ENCODE results near the gene EIF4E1B. TPM values are rescaled to one million over a fixed set of nuclear protein-coding genes. Genes with fewer than 3 reads are reported as not detected.

EIF4E1B gene
- total and polyA plus RNA-seq, 12 donors: not detected

DNA sequence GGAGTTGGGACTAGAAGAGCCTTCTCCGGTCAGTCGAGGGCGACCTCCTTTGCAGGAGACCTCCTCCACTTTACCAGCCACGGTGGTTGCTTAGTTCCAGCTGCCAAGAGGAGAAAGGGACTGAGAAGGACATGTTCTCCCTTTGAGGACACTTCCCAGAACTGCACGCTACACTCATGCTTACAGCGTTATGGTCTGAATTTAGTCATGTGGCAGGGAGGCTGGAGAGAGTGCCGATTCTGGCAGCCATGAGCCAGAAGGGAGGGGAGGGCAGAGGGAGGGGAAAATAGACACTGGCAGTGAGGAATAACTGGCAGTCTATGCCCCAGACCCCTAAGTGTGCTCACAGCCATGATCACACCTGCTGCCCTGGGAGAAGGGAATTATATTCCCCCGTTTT is 64.6 kb downstream of the EIF4E1B start:
- Histone ChIP-seq H3K4me1 (peaks cover 0 to 18% (median 6%) of the 10 kb centered on the region in 9 donors), H3K4me3 (no peak overlapping the region), H3K27me3 (peaks cover 0 to 98% (median 90%) of the 10 kb centered on the region in 7 donors), H3K27ac (no peak overlapping the region), H3K9me3 (peaks cover 0 to 3% (median 0%) of the 10 kb centered on the region in 11 donors), H3K36me3 (no peaks in the 10 kb centered on the region)
- TF ChIP-seq CTCF (IDR thresholded peaks at IDR 0.05): no peak
- 49 to 58% methylated on average over 8 of the region's 8 CpGs for whole genome bisulfite sequencing, 2 donors
- ATAC-seq: peak; percentile 33 to 90 (median 68)
- no peak for DNase-seq
- intact Hi-C loops (cut with DNase I): no loop called here

Small RNA genes lying within 50 kb of the gene (microRNA-seq; reads per million reads assigned to microRNA genes)
- gene MIR4281: 0 reads per million in 2 donors

Other genes with a start within 250 kb of the EIF4E1B start
- gene NOP16, start 242.1 kb upstream of the EIF4E1B start, total RNA-seq: 10 to 100 TPM; 11.3 to 25.9 (median 18.5) TPM
- gene NOP16, start 242.1 kb upstream of the EIF4E1B start, polyA plus RNA-seq: 10 to 100 TPM; 59.0 to 84.0 TPM
- gene HIGD2A, start 241.9 kb upstream of the EIF4E1B start, total RNA-seq: 100 to 1,000 TPM; 198 to 276 (median 228) TPM
- 100 to 1,000 TPM; 325 to 349 TPM for gene HIGD2A, start 241.9 kb upstream of the EIF4E1B start, polyA plus RNA-seq
- 100 to 1,000 TPM; 192 to 246 (median 214) TPM for gene CLTB, start 214.1 kb upstream of the EIF4E1B start, total RNA-seq
- 100 to 1,000 TPM; 546 to 569 TPM for gene CLTB, start 214.1 kb upstream of the EIF4E1B start, polyA plus RNA-seq
- 10 to 100 TPM; 12.8 to 19.9 (median 14.9) TPM for gene FAF2, start 182.3 kb upstream of the EIF4E1B start, total RNA-seq
- gene FAF2, start 182.3 kb upstream of the EIF4E1B start, polyA plus RNA-seq: 10 to 100 TPM; 10.1 to 10.4 TPM
- 10 to 100 TPM; 18.1 to 31.1 (median 21.5) TPM for gene RNF44, start 93.3 kb upstream of the EIF4E1B start, total RNA-seq
- gene RNF44, start 93.3 kb upstream of the EIF4E1B start, polyA plus RNA-seq: 10 to 100 TPM in 1 of 2 donors, 1 to 10 TPM in 1; 7.9 to 21.9 TPM
- gene CDHR2, start 81.3 kb upstream of the EIF4E1B start, total RNA-seq: under 1 TPM in 2 of 10 donors, not detected in 8; 0.19 to 0.22 TPM
- under 1 TPM in 1 of 2 donors, not detected in 1; 0.03 TPM for gene CDHR2, start 81.3 kb upstream of the EIF4E1B start, polyA plus RNA-seq
- 1 to 10 TPM in 1 of 10 donors, under 1 TPM in 9; 0.06 to 1.0 (median 0.38) TPM for gene GPRIN1, start 20.5 kb upstream of the EIF4E1B start, total RNA-seq
- under 1 TPM; 0.22 to 0.26 TPM for gene GPRIN1, start 20.5 kb upstream of the EIF4E1B start, polyA plus RNA-seq
- gene SNCB, start 141 bp upstream of the EIF4E1B start, total RNA-seq: under 1 TPM in 2 of 10 donors, not detected in 8; 0.35 to 0.39 TPM
- not detected for gene SNCB, start 141 bp upstream of the EIF4E1B start, polyA plus RNA-seq
- 10 to 100 TPM; 20.8 to 48.3 (median 27.3) TPM for gene TSPAN17, start 16.8 kb downstream of the EIF4E1B start, total RNA-seq
- 10 to 100 TPM; 13.2 to 27.6 TPM for gene TSPAN17, start 16.8 kb downstream of the EIF4E1B start, polyA plus RNA-seq
- under 1 TPM in 4 of 10 donors, not detected in 6; 0.06 to 0.35 (median 0.09) TPM for gene UNC5A, start 179.9 kb downstream of the EIF4E1B start, total RNA-seq
- gene UNC5A, start 179.9 kb downstream of the EIF4E1B start, polyA plus RNA-seq: under 1 TPM in 1 of 2 donors, not detected in 1; 0.01 TPM

Data from heart right ventricle (tissue), 16 donors.